Panc1 (cell line): ENCODE measurements around the gene MYO3B. TPM values are rescaled to one million over a fixed set of nuclear protein-coding genes. Genes with fewer than 3 reads are reported as not detected.

ENCODE experiments used
- ATAC-seq: fragments of 200-7000 bp; cut with Tn5 transposase; 2 replicates; pipeline ENCODE4 v1.9.1; 2020; ENCODE audit warnings: mild to moderate bottlenecking, moderate library complexity
- BruUV-seq: library from RNA; stranded (reverse); fragments of 400-500 nt; replicated peaks from 2 replicates; lab custom pipeline; 2021; lab: Mats Ljungman, UMichigan
- CTCF ChIA-PET: fragments of 300-600 bp; sonication (Branson Sonifier 250); formaldehyde crosslinking; loops from one replicate; lab custom pipeline; 2022; ENCODE audit warnings: antibody characterized with exemption; lab: Charles Lee
- POLR2A ChIA-PET: fragments of 300-600 bp; sonication (Branson Sonifier 250); formaldehyde crosslinking; loops from one replicate; lab custom pipeline; 2022; ENCODE audit warnings: antibody characterized with exemption; lab: Charles Lee
- DNase-seq: peaks from one replicate; pipeline ENCODE4 v3.0.0-alpha.2; 2010; ENCODE audit warnings: low read depth, low spot score
- H3K27ac ChIP-seq: 2 replicates; pipeline ENCODE4 v1.5.1; 2011; ENCODE audit warnings: mild to moderate bottlenecking, low read length, inconsistent platforms
- H3K27me3 ChIP-seq: fragments of 200-500 bp; sonication (Bioruptor generic); 2 replicates; pipeline ENCODE4 v1.6.0; 2014; ENCODE audit warnings: low read length, inconsistent platforms; ENCODE audit not compliant: control insufficient read depth, insufficient read depth
- H3K36me3 ChIP-seq: fragments of 200-500 bp; sonication (Bioruptor generic); 2 replicates; pipeline ENCODE4 v1.5.1; 2014; ENCODE audit warnings: inconsistent platforms, mild to moderate bottlenecking, low read length, moderate library complexity; ENCODE audit not compliant: control insufficient read depth, insufficient read depth
- H3K4me1 ChIP-seq: 2 replicates; pipeline ENCODE4 v1.5.1; 2011; ENCODE audit warnings: inconsistent platforms, mild to moderate bottlenecking, low read length, moderate library complexity; ENCODE audit not compliant: control insufficient read depth, insufficient read depth
- H3K4me3 ChIP-seq, 2 experiments: 2 replicates each; pipeline ENCODE4 v1.5.1; 2011 to 2012; ENCODE audit warnings: low read depth in 2 of 2, low read length in 2 of 2, mild to moderate bottlenecking in 2 of 2, inconsistent platforms in 1 of 2, moderate library complexity in 1 of 2
- H3K9me3 ChIP-seq: fragments of 200-500 bp; sonication (Bioruptor generic); 2 replicates; pipeline ENCODE4 v1.5.1; 2014; ENCODE audit warnings: low read depth, mild to moderate bottlenecking, inconsistent platforms, low read length, moderate library complexity; ENCODE audit not compliant: control insufficient read depth, insufficient read depth
- CTCF ChIP-seq: fragments of 450-650 bp; IDR thresholded peaks from 2 replicates; pipeline ENCODE4 v1.5.1; 2017; ENCODE audit warnings: mild to moderate bottlenecking
- POLR2AphosphoS5 ChIP-seq: IDR thresholded peaks from 2 replicates; pipeline ENCODE4 v1.6.1; 2012; ENCODE audit warnings: mild to moderate bottlenecking, low read depth, low read length, moderate library complexity
- REST ChIP-seq, 2 experiments: IDR thresholded peaks; 2 replicates each; pipeline ENCODE4 v1.6.1; 2011 to 2012; ENCODE audit warnings: low read depth in 2 of 2, control low read depth in 1 of 2, low read length in 1 of 2, mild to moderate bottlenecking in 1 of 2, moderate library complexity in 1 of 2; ENCODE audit not compliant: insufficient read depth in 1 of 2
- SIN3A ChIP-seq: IDR thresholded peaks from 2 replicates; pipeline ENCODE4 v1.6.1; 2012; ENCODE audit warnings: low read depth, mild to moderate bottlenecking, low read length, moderate library complexity, borderline replicate concordance; ENCODE audit not compliant: insufficient read depth
- TCF7L2 ChIP-seq: IDR thresholded peaks from 2 replicates; pipeline ENCODE4 v1.6.1; 2011; ENCODE audit warnings: mild to moderate bottlenecking, low read depth, low read length, inconsistent platforms
- in situ Hi-C: cut with HindIII; loops from 2 replicates; pipeline ENCODE4 v1.10.0; 2016; ENCODE audit warnings: low sequenced_read_pairs, low pct_unique_long_range_greater_than_20kb
- intact Hi-C: fragments of 100-400 bp; cut with micrococcal nuclease; formaldehyde crosslinking; loops from one replicate; pipeline ENCODE4 v1.10.0; 2022; ENCODE audit not compliant: unreplicated experiment
- total RNA-seq: library from RNA; stranded (reverse); gene quantifications from one replicate; pipeline ENCODE4 v1.2.1, GENCODE V29; 2021; ENCODE audit not compliant: unreplicated experiment

The MYO3B gene
- total RNA-seq, 1 experiment from 2014 or later, result 0.05 TPM

DNA sequence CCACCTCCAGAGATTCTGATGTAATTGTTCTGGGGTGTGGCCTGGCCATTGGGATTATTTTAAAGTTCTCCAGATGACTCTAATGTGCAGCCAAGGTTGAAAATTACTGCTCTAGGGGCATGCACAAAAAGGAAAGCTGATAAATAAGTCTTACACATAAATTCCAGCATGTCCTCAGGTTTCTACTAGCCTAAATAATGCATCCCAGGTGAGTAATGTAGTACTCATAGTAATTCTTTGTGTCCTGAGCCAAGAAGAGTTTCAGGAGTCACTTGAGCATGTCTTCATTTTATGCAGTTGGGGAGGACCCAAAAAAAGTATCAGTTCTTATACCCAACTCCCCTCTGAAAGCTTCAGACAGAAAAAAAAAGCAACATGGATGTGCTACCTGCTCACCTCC, 407.1 kb downstream of the MYO3B start:
- in situ Hi-C loops (no loop called here), intact Hi-C loops (no loop called here)
- H3K9me3 ChIP-seq, result no peaks in the 10 kb centered on the region
- DNase-seq, result no peak
- no TSS peak for BruUV-seq
- TF ChIP-seq TCF7L2, result no peak
- TF ChIP-seq CTCF, result no peak
- no peak for TF ChIP-seq POLR2AphosphoS5
- TF ChIP-seq REST (IDR thresholded peaks at IDR 0.05; ENCODE audit: insufficient read depth in 1 of 2, low read depth in 2 of 2, low read length in 1 of 2), result no peak
- TF ChIP-seq SIN3A, result no peak
- no peaks in the 10 kb centered on the region for H3K36me3 ChIP-seq
- no peak for ATAC-seq
- H3K4me3 ChIP-seq, result no peak overlapping the region
- H3K4me1 ChIP-seq, result no peaks in the 10 kb centered on the region
- CTCF ChIA-PET, result no interaction called here
- no peaks in the 10 kb centered on the region; the same call in 1 of the 2 replicates for H3K27me3 ChIP-seq
- POLR2A ChIA-PET, result no interaction called here
- H3K27ac ChIP-seq, result no peak overlapping the region

- no peak overlapping the region for H3K4me3 ChIP-seq
- in situ Hi-C loops (no loop called here), intact Hi-C loops (no loop called here)
- TF ChIP-seq POLR2AphosphoS5, result no peak
- TF ChIP-seq REST (IDR thresholded peaks at IDR 0.05; ENCODE audit: insufficient read depth in 1 of 2, low read depth in 2 of 2, low read length in 1 of 2), result no peak
- no peak for TF ChIP-seq CTCF
- TF ChIP-seq TCF7L2, result no peak
- no peak for TF ChIP-seq SIN3A
- ATAC-seq (no peak), DNase-seq (no peak)
- ChIA-PET POLR2A (no interaction called here), CTCF (no interaction called here)
- no TSS peak for BruUV-seq
- H3K27me3 ChIP-seq, result no peaks in the 10 kb centered on the region; the same call in 1 of the 2 replicates
- no peak overlapping the region for H3K27ac ChIP-seq
- no peaks in the 10 kb centered on the region for H3K9me3 ChIP-seq
- no peaks in the 10 kb centered on the region for H3K36me3 ChIP-seq
- H3K4me1 ChIP-seq, result no peaks in the 10 kb centered on the region
Observed at GRCh38 chr2:170586571-170587095, 408.7 kb downstream of the MYO3B start.
